HepG2 (cell line): Measurements from ENCODE around the gene ZNF554. TPM values are rescaled to one million over a fixed set of nuclear protein-coding genes. Genes with fewer than 3 reads are reported as not detected.

Experiments used
- CEBPG ChIP-seq: IDR thresholded peaks from 2 replicates; pipeline ENCODE4 v1.6.1; 2016
- CTCF ChIP-seq: sonication (generic); formaldehyde crosslinking; IDR thresholded peaks from 2 replicates; pipeline ENCODE4 v1.5.0; 2020; ENCODE audit warnings: mild to moderate bottlenecking, missing genetic modification reagents, moderate library complexity
- HBP1 ChIP-seq: IDR thresholded peaks from 2 replicates; pipeline ENCODE4 v1.6.1; 2016; ENCODE audit warnings: low read depth, control low read depth
- HINFP ChIP-seq: sonication (generic); formaldehyde crosslinking; IDR thresholded peaks from 2 replicates; pipeline ENCODE4 v1.4.0; 2020; ENCODE audit warnings: low read depth, mild to moderate bottlenecking, missing genetic modification reagents
- HMG20A ChIP-seq: IDR thresholded peaks from 2 replicates; pipeline ENCODE4 v1.6.1; 2016; ENCODE audit warnings: borderline replicate concordance
- MED1 ChIP-seq: sonication (generic); formaldehyde crosslinking; IDR thresholded peaks from 2 replicates; pipeline ENCODE4 v1.4.0; 2020; ENCODE audit warnings: missing genetic modification reagents
- MEF2D ChIP-seq: sonication (generic); formaldehyde crosslinking; IDR thresholded peaks from 2 replicates; pipeline ENCODE4 v1.5.1; 2020; ENCODE audit warnings: mild to moderate bottlenecking, missing genetic modification reagents
- NCOA1 ChIP-seq: sonication (generic); formaldehyde crosslinking; IDR thresholded peaks from 2 replicates; pipeline ENCODE4 v1.9.0; 2021; ENCODE audit warnings: missing genetic modification reagents
- POLR2A ChIP-seq, 2 experiments: IDR thresholded peaks; 2 replicates each; pipeline ENCODE4 v1.6.1; 2011; ENCODE audit warnings: low read depth in 2 of 2, low read length in 2 of 2, mild to moderate bottlenecking in 1 of 2, moderate library complexity in 1 of 2; ENCODE audit not compliant: insufficient read depth in 1 of 2
- PPARG ChIP-seq: conservative IDR thresholded peaks from 2 replicates; pipeline ENCODE4 v1.6.1; 2016; ENCODE audit warnings: missing biosample characterization, missing genetic modification reagents
- U2AF2 ChIP-seq: fragments of 200-400 bp; formaldehyde crosslinking; IDR thresholded peaks from 2 replicates; pipeline ENCODE4 v1.6.1; 2017; ENCODE audit warnings: low read depth, mild to moderate bottlenecking, low read length
- ZBTB10 ChIP-seq: sonication (generic); formaldehyde crosslinking; IDR thresholded peaks from 2 replicates; pipeline ENCODE4 v1.4.0; 2020; ENCODE audit warnings: missing genetic modification reagents, borderline replicate concordance
- ZBTB7A ChIP-seq: sonication (generic); formaldehyde crosslinking; IDR thresholded peaks from 2 replicates; pipeline ENCODE4 v1.8.0; 2022; ENCODE audit warnings: mild to moderate bottlenecking, missing genetic modification reagents
- ZNF318 ChIP-seq: sonication (generic); formaldehyde crosslinking; IDR thresholded peaks from 2 replicates; pipeline ENCODE4 v1.4.0; 2020; ENCODE audit warnings: mild to moderate bottlenecking, missing genetic modification reagents
- polyA plus RNA-seq, 8 experiments: library from polyadenylated mRNA; depleted of rRNA in 3 of 8; stranded (reverse) in 7 of 8; unstranded in 1 of 8; fragments of >200 nt; fragmentation: Illumina TruSeq in 4 of 8; extraction: Trizol in 4 of 8; gene quantifications; 2 replicates each; pipeline versions ENCODE4 v1.2.1 to v1.2.3, GENCODE V29; 2011 to 2016; ENCODE audit warnings: low read depth in 4 of 8, missing spikeins in 1 of 8, mixed read lengths in 1 of 8; ENCODE audit not compliant: insufficient read depth in 1 of 8
- total RNA-seq, 5 experiments: library from RNA; depleted of rRNA; stranded (reverse); fragments of >200 nt; fragmentation: Illumina TruSeq; extraction: Trizol; gene quantifications; 2 replicates each; pipeline ENCODE4 v1.2.3, GENCODE V29; 2016; ENCODE audit warnings: low read depth in 1 of 5

ZNF554 gene
- total and polyA plus RNA-seq, 2 of the 13 experiments (the other 11 are each of a cell fraction or from before 2014, with no cell fraction given) = 2.2 to 2.7 TPM

GRCh38 chr19:2819540-2820111, at the start of gene ZNF554 (continued):
- TF ChIP-seq ZNF318 (peak; percentile 63), PPARG (peak; percentile 50; the same call in 1 of the 2 replicates), MEF2D (peak; percentile 65; the same call in 1 of the 2 replicates), ZBTB7A (CRISPR knock-in tag) (no peak), U2AF2 (no peak), MED1 (CRISPR knock-in tag) (peak; percentile 78), HINFP (CRISPR knock-in tag) (peak; percentile 83), ZBTB10 (CRISPR knock-in tag) (peak; percentile 79; the same call in 1 of the 2 replicates), HBP1 (CRISPR knock-in tag) (peak; percentile 59), HMG20A (no peak), CTCF (peak; percentile 97), CEBPG (CRISPR knock-in tag) (no peak; the same call in 1 of the 2 replicates), POLR2A (IDR thresholded peaks at IDR 0.05; ENCODE audit: insufficient read depth in 1 of 2, low read depth in 2 of 2, low read length in 2 of 2) (peak; percentile 10 to 60; a peak in 1 of 4 replicates), NCOA1 (CRISPR knock-in tag) (no peak; the same call in 1 of the 2 replicates)
